ENCODE results near the gene UFC1. TPM values are rescaled to one million over a fixed set of nuclear protein-coding genes. Genes with fewer than 3 reads are reported as not detected.

UFC1 gene
- total RNA-seq = 154 and 165 TPM in 2 replicates

DNA sequence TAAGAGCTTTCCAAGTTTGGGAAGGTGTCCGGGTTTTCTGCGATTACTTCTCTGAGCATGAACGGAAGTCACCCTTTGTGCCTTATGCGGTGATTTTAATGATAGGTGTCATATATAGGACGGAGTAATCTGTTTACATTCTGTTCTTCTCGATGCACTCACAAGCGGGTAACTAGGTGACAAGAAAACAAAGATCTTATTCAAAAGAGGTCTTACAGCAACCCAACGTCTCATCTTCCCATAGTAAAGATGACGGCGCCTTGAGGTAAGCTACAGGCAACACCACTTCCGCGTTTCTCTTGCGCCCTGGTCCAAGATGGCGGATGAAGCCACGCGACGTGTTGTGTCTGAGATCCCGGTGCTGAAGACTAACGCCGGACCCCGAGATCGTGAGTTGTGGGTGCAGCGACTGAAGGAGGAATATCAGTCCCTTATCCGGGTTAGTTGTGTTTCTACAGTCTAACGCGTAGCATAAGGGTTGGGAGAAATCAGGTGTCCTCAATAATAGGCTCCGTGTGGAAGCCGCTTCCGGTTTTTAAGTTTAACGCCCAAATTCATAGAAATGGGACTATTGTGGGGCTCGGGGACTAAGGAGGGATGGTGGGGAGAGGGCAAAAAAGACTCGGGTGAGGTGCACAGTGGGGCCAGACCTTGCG lies at the start of gene UFC1:
Gene UFC1 (plus strand): TSS at position 297 of the 656 bp plus-strand sequence. CDS start 20 bp downstream, at position 317.

GRCh38 chr1:161117759-161118581 lies 35.8 kb upstream of the UFC1 start, which contains the start of the genes NIT1 and PFDN2:
TSS of gene NIT1 (plus strand) at chr1:161118105. CDS start at chr1:161118177, 72 bp downstream.
TSS of gene PFDN2 (minus strand) at chr1:161118037. CDS start at chr1:161118026, 11 bp downstream.

DNA sequence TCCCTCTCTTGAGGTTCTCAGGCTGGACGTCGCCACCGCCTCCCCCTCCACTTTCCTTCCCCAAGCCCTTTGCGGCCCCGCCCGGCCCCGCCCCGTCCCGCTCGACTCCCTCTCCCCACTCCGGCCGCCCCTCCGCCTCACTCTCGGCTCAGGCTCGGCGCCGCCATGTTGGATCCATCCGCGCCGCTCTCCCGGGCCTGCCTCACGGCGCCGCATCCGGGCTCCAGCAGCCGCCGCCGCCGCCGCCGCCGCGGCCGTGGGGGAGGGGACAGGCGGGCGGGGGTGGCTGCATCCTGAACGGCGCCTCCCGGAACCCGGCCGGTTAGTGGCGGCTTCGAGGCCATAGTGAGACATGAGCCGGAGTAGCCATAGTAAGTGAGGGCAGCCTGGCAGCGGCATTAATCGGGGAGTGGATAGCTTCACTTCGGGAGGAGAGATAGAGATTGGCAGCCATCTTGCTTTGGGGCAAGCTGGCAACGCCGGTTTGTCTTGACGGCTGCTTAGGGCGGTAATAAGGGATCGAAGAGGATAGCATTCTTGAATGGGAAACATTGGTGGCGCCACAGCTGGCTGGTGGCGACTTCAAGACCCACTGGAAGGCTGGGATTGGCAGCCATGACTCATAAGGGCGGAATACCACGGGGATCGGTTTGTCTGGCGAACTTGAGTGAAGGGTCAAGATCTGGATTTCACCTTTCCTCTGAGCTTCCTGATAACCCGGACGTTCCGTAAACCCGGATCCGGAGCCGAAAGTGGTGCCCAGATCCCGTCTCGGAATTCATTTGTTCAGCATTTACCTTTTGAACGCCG lies 21.2 kb upstream of the UFC1 start, which contains the start of gene DEDD:
Gene DEDD (minus strand): TSS at position 258 of the 810 bp plus-strand sequence. CDS start 8,205 bp downstream, outside the sequence.

GRCh38 chr1:161159087-161159912 lies 5.5 kb downstream of the UFC1 start, which contains the start of gene USP21:
TSS of gene USP21 (plus strand) at chr1:161159500. CDS start at chr1:161160641, 1,141 bp downstream.

GRCh38 chr1:161165742-161166668 lies 12.2 kb downstream of the UFC1 start, which contains the start of gene PPOX:
TSS of gene PPOX (plus strand) at chr1:161166426. CDS start at chr1:161166848, 422 bp downstream.

DNA sequence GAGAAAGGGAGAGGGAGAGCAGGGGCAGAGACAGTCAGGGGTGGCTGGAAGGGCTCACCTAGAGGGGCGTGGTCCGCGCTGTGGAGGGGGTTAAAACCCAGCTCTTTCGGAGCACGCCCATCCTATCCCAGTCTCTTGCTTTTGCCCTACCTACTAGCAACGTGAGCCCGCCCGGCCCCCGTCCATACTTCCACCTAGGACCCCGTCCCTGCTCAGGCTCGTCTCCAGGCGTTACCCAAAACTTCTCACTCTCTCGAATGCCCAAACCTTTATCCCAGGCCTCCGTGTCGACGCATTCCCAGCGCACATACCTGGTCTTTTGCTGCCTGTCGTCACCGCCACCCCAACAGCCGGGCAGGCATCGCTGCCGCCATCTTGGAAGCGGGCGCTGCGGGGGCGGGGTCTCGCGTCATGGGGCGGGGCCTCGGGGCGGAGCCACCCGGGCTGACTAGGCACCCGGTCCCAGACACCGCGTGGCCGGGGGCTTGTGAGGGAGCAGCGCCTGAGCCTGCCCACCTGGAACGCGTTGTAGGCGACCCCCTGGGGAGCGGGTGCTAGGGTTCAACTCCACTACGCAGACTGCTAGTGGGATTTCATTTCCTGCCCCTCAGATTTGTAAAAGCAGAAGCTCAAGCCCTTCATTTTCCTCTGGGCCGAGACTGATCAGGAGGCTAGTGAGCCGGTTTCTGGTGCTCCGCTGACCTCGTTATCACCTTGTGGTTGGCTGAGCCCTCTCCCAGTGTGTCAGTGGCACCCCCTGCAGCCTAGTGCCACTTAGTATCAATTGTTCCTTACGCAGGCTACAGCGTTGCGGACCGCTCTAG lies 23.5 kb downstream of the UFC1 start, which contains the start of gene B4GALT3:
Gene B4GALT3 (minus strand): TSS at position 396 of the 824 bp plus-strand sequence. CDS start 1,447 bp downstream, outside the sequence.

DNA sequence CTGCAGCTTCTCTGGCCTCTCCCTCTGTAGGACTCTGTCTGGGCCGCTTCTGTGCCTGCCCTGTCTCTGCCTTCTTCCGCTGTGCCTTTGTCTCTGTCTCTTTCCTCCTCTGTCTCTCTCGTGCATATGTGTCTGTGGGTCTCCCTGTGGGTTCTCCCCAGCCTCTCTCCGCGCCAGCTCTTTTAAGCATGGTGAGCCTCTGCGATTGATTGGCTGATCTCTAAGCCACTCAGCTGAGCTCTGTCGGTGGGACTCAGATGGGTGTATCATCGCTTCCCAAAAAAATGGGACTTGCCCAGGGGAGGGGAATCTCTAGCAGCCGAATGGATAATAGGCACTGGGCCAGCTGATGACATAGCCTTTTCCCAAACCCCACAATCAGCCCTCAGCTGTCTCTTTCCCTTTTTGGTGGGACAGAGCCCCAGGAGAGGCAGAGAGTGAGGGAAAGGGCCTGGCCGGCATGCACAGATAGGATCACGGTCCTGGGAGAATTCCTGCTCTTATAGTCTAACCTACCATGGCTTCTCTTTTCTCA lies 45.2 kb downstream of the UFC1 start, which contains the start of gene ADAMTS4:
Gene ADAMTS4 (minus strand): TSS at position 158 of the 535 bp plus-strand sequence. CDS start 427 bp downstream, outside the sequence.

DNA sequence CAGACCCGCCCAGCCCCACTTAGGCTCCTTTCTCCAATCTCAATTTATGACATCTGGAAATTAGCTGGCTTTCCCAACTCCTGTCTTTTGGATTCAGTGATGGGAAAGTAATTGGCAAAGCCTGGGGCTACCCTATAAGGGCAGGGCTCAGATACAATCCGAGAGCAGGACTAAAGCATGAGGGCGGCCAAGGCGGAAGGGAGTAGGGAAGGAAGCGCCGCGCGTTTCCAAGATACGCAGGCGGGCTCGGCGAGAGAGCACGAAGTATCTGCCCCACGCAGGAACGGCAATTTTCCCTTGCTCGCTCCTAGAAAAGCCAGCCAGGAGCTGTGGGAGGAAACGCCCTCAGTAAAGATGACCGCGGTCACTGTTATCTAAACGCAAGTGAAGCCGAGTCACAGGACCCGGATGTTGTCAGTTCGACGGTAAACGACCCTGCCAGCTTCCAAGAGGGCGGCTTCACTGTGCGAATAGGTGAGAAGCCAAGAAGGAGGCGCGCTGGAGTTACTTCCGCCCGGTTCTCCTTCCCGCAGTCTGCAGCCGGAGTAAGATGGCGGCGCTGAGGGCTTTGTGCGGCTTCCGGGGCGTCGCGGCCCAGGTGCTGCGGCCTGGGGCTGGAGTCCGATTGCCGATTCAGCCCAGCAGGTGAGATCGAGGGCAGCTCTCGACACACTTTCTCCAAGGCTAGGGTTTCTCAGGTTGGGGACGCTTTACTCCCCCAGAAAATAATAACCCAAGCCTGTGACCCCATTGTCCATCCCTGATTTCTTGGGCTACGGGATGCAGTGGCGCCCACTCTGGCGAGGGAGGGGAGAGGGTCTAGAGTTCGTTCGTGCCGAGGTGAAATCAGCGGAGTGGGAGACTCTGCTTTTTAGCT lies 48.3 kb downstream of the UFC1 start, which contains the start of gene NDUFS2:
Gene NDUFS2 (plus strand): TSS at position 532 of the 877 bp plus-strand sequence. CDS start 19 bp downstream, at position 551.

Other genes with a start within 250 kb of the UFC1 start
- 0.09 TPM in 1 of 2 replicates, not detected in the other for gene ITLN2, start 199.2 kb upstream of the UFC1 start, total RNA-seq
- 111 and 184 TPM in 2 replicates for gene F11R, start 132.8 kb upstream of the UFC1 start, total RNA-seq
- 9.1 and 15.4 TPM in 2 replicates for gene TSTD1, start 115.0 kb upstream of the UFC1 start, total RNA-seq
- 85.4 and 91.7 TPM in 2 replicates for gene USF1, start 108.0 kb upstream of the UFC1 start, total RNA-seq
- not detected in 2 replicates for gene ARHGAP30, start 84.1 kb upstream of the UFC1 start, total RNA-seq
- under 0.01 and 0.34 TPM in 2 replicates for gene NECTIN4, start 64.4 kb upstream of the UFC1 start, total RNA-seq
- 0.95 and 1.6 TPM in 2 replicates for gene KLHDC9, start 55.6 kb upstream of the UFC1 start, total RNA-seq
- 38.9 and 39.4 TPM in 2 replicates for gene PFDN2, start 35.9 kb upstream of the UFC1 start, total RNA-seq
- gene NIT1, start 35.9 kb upstream of the UFC1 start, total RNA-seq = 9.1 and 12.4 TPM in 2 replicates
- gene DEDD, start 21.3 kb upstream of the UFC1 start, total RNA-seq = 43.3 and 50.0 TPM in 2 replicates
- 3.7 and 4.0 TPM in 2 replicates for gene USP21, start 5.5 kb downstream of the UFC1 start, total RNA-seq
- 11.9 and 15.5 TPM in 2 replicates for gene PPOX, start 12.4 kb downstream of the UFC1 start, total RNA-seq
- gene B4GALT3, start 23.5 kb downstream of the UFC1 start, total RNA-seq = 15.6 and 20.3 TPM in 2 replicates
- gene ADAMTS4, start 45.1 kb downstream of the UFC1 start, total RNA-seq = 10.0 and 13.3 TPM in 2 replicates
- 161 and 182 TPM in 2 replicates for gene NDUFS2, start 48.4 kb downstream of the UFC1 start, total RNA-seq
- 0.17 TPM in 1 of 2 replicates, not detected in the other for gene FCER1G, start 61.3 kb downstream of the UFC1 start, total RNA-seq
- gene APOA2, start 69.7 kb downstream of the UFC1 start, total RNA-seq = not detected in 2 replicates
- 10.2 and 10.9 TPM in 2 replicates for gene TOMM40L, start 72.1 kb downstream of the UFC1 start, total RNA-seq
- not detected in 2 replicates for gene NR1I3, start 84.2 kb downstream of the UFC1 start, total RNA-seq
- not detected in 2 replicates for gene PCP4L1, start 104.8 kb downstream of the UFC1 start, total RNA-seq
- 1.3 and 1.7 TPM in 2 replicates for gene MPZ, start 156.0 kb downstream of the UFC1 start, total RNA-seq
- 20.2 and 28.7 TPM in 2 replicates for gene SDHC, start 160.4 kb downstream of the UFC1 start, total RNA-seq
- not detected in 2 replicates for gene CFAP126, start 213.9 kb downstream of the UFC1 start, total RNA-seq

Data from dermis lymphatic vessel endothelial cell (primary cell).